Middle frontal gyrus (tissue), 1 donor: ENCODE data around the gene ZNF860.
"Not testable (repeated sequence)": the region's sequence is repeated elsewhere in the genome, so short reads cannot be mapped to it uniquely, and the experiment has no call there.

Source experiments
- DNase-seq: peaks from one replicate; pipeline ENCODE4 v3.0.0-alpha.2; 2015; ENCODE audit warnings: low spot score; ENCODE audit errors: extremely low spot score

The ZNF860 gene

GRCh38 chr3:31996195-31996594 is 14.6 kb downstream of the ZNF860 start:
- no peak for DNase-seq

GRCh38 chr3:31997500-31997899 is 15.9 kb downstream of the ZNF860 start:
- no peak for DNase-seq

GRCh38 chr3:31999907-32000439 is 18.4 kb downstream of the ZNF860 start:
- DNase-seq, result no peak

GRCh38 chr3:32000877-32001276 is 19.3 kb downstream of the ZNF860 start:
- no peak for DNase-seq

GRCh38 chr3:32002561-32003368 is 21.2 kb downstream of the ZNF860 start:
- DNase-seq, result no peak

- DNase-seq, result no peak
Measured at GRCh38 chr3:32003380-32003779, 21.8 kb downstream of the ZNF860 start.

- DNase-seq, result no peak
Measured at GRCh38 chr3:32004113-32004765, 22.7 kb downstream of the ZNF860 start.

GRCh38 chr3:32009101-32009500 is 27.6 kb downstream of the ZNF860 start:
- DNase-seq, result no peak

GRCh38 chr3:32009957-32010356 is 28.4 kb downstream of the ZNF860 start:
- no peak for DNase-seq

GRCh38 chr3:32010699-32011098 is 29.1 kb downstream of the ZNF860 start:
- DNase-seq, result not testable (repeated sequence)

GRCh38 chr3:32015638-32016037 is 34.1 kb downstream of the ZNF860 start:
- not testable (repeated sequence) for DNase-seq

GRCh38 chr3:32017286-32017685 is 35.7 kb downstream of the ZNF860 start:
- DNase-seq, result no peak

- peak; percentile 22 for DNase-seq
Measured at GRCh38 chr3:32018757-32019564, 37.4 kb downstream of the ZNF860 start.

GRCh38 chr3:32021155-32021554 is 39.6 kb downstream of the ZNF860 start:
- no peak for DNase-seq

- no peak for DNase-seq
Measured at GRCh38 chr3:32021748-32022147, 40.2 kb downstream of the ZNF860 start.

- no peak for DNase-seq
Measured at GRCh38 chr3:32022947-32023346, 41.4 kb downstream of the ZNF860 start.

GRCh38 chr3:32026593-32026992 is 45.0 kb downstream of the ZNF860 start:
- no peak for DNase-seq

GRCh38 chr3:32037932-32038267 is 56.4 kb downstream of the ZNF860 start:
- no peak for DNase-seq

GRCh38 chr3:32041316-32041715 is 59.8 kb downstream of the ZNF860 start:
- no peak for DNase-seq
